ENCODE data around the gene GDI1.

GRCh38 chrX:154436983-154437752 is at the start of gene GDI1:
- TF ChIP-seq POLR2A (IDR thresholded peaks at IDR 0.05) (no peak), CTCF (IDR thresholded peaks at IDR 0.05) (no peak)

Data from stomach (tissue), 4 donors.